SK-N-SH (cell line): ENCODE results near the gene RAB1B.

Experiments
- CTCF ChIP-seq: fragments of 200-600 bp; sonication (generic); IDR thresholded peaks from 2 replicates; pipeline ENCODE4 v1.6.1; 2017; ENCODE audit warnings: antibody characterized with exemption, mild to moderate bottlenecking, moderate library complexity
- GATA2 ChIP-seq: sonication (generic); formaldehyde crosslinking; IDR thresholded peaks from 2 replicates; pipeline ENCODE4 v1.5.0; 2020; ENCODE audit warnings: mild to moderate bottlenecking, missing genetic modification reagents
- NRF1 ChIP-seq: IDR thresholded peaks from 2 replicates; pipeline ENCODE4 v1.6.1; 2012; ENCODE audit warnings: low read depth, mild to moderate bottlenecking, low read length
- PBX3 ChIP-seq: IDR thresholded peaks from 2 replicates; pipeline ENCODE4; 2012
- POLR2AphosphoS5 ChIP-seq: IDR thresholded peaks from 2 replicates; pipeline ENCODE4 v1.6.1; 2012; ENCODE audit warnings: low read depth, low read length
- RAD21 ChIP-seq: IDR thresholded peaks from 2 replicates; pipeline ENCODE4 v1.6.1; 2012; ENCODE audit warnings: mild to moderate bottlenecking, low read length
- REST ChIP-seq: IDR thresholded peaks from 2 replicates; pipeline ENCODE4 v1.6.1; 2012; ENCODE audit warnings: mild to moderate bottlenecking, low read depth, low read length, moderate library complexity
- RFX5 ChIP-seq: IDR thresholded peaks from 2 replicates; pipeline ENCODE4 v1.6.1; 2012; ENCODE audit warnings: mild to moderate bottlenecking, improper control_type of control experiment, low read length
- TAF1 ChIP-seq: IDR thresholded peaks from 2 replicates; pipeline ENCODE4 v1.6.1; 2012; ENCODE audit warnings: low read depth, mild to moderate bottlenecking, low read length, moderate library complexity, borderline replicate concordance
- USF2 ChIP-seq: fragments of 150-350 bp; IDR thresholded peaks from 2 replicates; pipeline ENCODE4 v1.6.1; 2017; ENCODE audit warnings: antibody characterized with exemption, low read length, low read depth, borderline replicate concordance

- TF ChIP-seq TAF1 (no peak), POLR2AphosphoS5 (no peak), CTCF (no peak), RFX5 (no peak), PBX3 (no peak), REST (no peak), USF2 (no peak), RAD21 (no peak), GATA2 (no peak), NRF1 (no peak)
Observed at GRCh38 chr11:66314561-66315497, 46.4 kb downstream of the RAB1B start.
